K562 (cell line): ENCODE data around the gene ADCY6.

Experiments
- CREM ChIP-seq: IDR thresholded peaks from 2 replicates; pipeline ENCODE4 v1.6.1; 2014; ENCODE audit warnings: antibody characterized with exemption, low read depth
- ELK1 ChIP-seq: sonication (generic); formaldehyde crosslinking; IDR thresholded peaks from 2 replicates; pipeline ENCODE4 v1.8.1; 2022; ENCODE audit warnings: missing genetic modification reagents
- EP300 ChIP-seq: IDR thresholded peaks from 2 replicates; pipeline ENCODE4 v1.6.1; 2012; ENCODE audit warnings: low read length, improper control_type of control experiment
- EZH2 ChIP-seq: IDR thresholded peaks from 2 replicates; pipeline ENCODE4 v1.6.1; 2012; ENCODE audit warnings: low read depth, mild to moderate bottlenecking, inconsistent platforms, low read length, borderline replicate concordance
- GABPB1 ChIP-seq: sonication (generic); formaldehyde crosslinking; IDR thresholded peaks from 2 replicates; pipeline ENCODE4 v1.8.0; 2022; ENCODE audit warnings: mild to moderate bottlenecking, missing genetic modification reagents
- SP2 ChIP-seq: IDR thresholded peaks from 2 replicates; pipeline ENCODE4 v1.6.1; 2011; ENCODE audit warnings: mild to moderate bottlenecking, low read depth, low read length, moderate library complexity; ENCODE audit not compliant: poor library complexity, severe bottlenecking; ENCODE audit errors: extremely low read depth
- TCF7L2 ChIP-seq: fragments of 150-350 bp; IDR thresholded peaks from 2 replicates; pipeline ENCODE4 v1.6.1; 2016; ENCODE audit warnings: low read depth, mild to moderate bottlenecking, low read length, moderate library complexity
- ZNF232 ChIP-seq: sonication (generic); formaldehyde crosslinking; IDR thresholded peaks from 2 replicates; pipeline ENCODE4 v1.8.0; 2022; ENCODE audit warnings: mild to moderate bottlenecking, missing genetic modification reagents
- ZNF274 ChIP-seq: IDR thresholded peaks from 2 replicates; pipeline ENCODE4 v1.6.1; 2011; ENCODE audit warnings: low read depth, mild to moderate bottlenecking, low read length, moderate library complexity, borderline replicate concordance
- TF ChIP-seq, protein P1 (sequence below): fragments of 450-650 bp; IDR thresholded peaks from 2 replicates; pipeline ENCODE4 v1.6.1; 2016; ENCODE audit warnings: borderline replicate concordance

DNA sequence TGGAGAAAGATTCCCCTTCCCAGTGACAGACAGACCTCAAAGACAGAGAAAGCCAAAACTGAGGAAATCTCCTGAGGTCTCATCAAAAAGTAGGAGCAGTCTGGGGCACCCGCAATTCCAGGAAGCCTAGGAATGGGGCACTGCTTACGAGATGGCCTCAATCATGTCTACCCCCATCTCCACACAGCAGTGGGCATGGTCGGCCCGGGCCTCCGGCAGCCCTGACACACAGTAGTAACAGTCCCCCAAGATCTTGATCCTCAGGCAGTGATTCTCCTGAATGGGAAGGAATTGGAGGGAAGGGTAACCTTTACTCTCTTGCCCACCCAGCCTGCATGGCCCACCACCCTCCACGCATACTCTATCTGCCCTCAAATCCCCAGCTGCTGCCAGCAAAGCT is 11.9 kb downstream of the ADCY6 start:
- no peak for TF ChIP-seq EP300
- TF ChIP-seq EZH2: no peak
- no peak for TF ChIP-seq ZNF232 (CRISPR knock-in tag)
- TF ChIP-seq TCF7L2: no peak
- TF ChIP-seq, protein P1, sequence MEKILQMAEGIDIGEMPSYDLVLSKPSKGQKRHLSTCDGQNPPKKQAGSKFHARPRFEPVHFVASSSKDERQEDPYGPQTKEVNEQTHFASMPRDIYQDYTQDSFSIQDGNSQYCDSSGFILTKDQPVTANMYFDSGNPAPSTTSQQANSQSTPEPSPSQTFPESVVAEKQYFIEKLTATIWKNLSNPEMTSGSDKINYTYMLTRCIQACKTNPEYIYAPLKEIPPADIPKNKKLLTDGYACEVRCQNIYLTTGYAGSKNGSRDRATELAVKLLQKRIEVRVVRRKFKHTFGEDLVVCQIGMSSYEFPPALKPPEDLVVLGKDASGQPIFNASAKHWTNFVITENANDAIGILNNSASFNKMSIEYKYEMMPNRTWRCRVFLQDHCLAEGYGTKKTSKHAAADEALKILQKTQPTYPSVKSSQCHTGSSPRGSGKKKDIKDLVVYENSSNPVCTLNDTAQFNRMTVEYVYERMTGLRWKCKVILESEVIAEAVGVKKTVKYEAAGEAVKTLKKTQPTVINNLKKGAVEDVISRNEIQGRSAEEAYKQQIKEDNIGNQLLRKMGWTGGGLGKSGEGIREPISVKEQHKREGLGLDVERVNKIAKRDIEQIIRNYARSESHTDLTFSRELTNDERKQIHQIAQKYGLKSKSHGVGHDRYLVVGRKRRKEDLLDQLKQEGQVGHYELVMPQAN: no peak
- TF ChIP-seq CREM: no peak
- no peak for TF ChIP-seq SP2
- TF ChIP-seq ELK1: no peak
- no peak for TF ChIP-seq GABPB1 (CRISPR knock-in tag)
- TF ChIP-seq ZNF274: no peak
